Stimulated activated naive CD8-positive, alpha-beta T cell treated with anti-CD3 and anti-CD28 coated beads, Interleukin-15, Interleukin-2, amounts not matched to agents 100 ng/mL and 50 ng/mL, for 24 hours (primary cell): ENCODE results near the gene DOCK4.

ENCODE experiments used
- H3K27ac Mint-ChIP-seq: one replicate; pipeline ENCODE4 v1.8.0; 2021; ENCODE audit warnings: mild to moderate bottlenecking, mixed read lengths
- H3K27me3 Mint-ChIP-seq: one replicate; pipeline ENCODE4 v1.8.0; 2021; ENCODE audit warnings: mixed read lengths
- H3K36me3 Mint-ChIP-seq: one replicate; pipeline ENCODE4 v1.8.0; 2021; ENCODE audit warnings: low read depth, mixed read lengths
- H3K4me1 Mint-ChIP-seq: one replicate; pipeline ENCODE4 v1.8.0; 2021; ENCODE audit warnings: low read depth, mixed read lengths
- H3K4me3 Mint-ChIP-seq: one replicate; pipeline ENCODE4 v1.8.0; 2021; ENCODE audit warnings: mild to moderate bottlenecking, mixed read lengths
- H3K9me3 Mint-ChIP-seq: one replicate; pipeline ENCODE4 v1.8.0; 2021; ENCODE audit warnings: mixed read lengths

The DOCK4 gene

DNA sequence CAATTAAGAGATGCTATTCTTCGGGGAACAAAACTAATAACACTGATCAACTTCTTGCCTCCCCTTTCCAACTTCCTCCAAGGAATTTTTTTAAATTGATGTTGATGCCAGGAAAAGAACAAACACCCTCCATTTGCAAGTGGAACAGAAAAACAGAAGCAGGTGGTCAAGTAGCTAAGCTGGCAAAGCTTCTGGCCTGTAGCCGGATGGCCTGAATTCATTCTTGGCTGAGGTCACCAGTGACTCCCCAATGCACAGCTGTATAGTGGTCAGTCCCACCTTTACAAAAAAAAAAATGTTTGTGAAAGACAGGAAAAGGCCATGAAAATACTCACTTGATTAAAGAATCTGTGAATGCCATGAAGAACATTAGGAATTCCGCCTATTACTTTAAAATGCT lies 39.1 kb downstream of the DOCK4 start:
- H3K27ac Mint-ChIP-seq = no peak overlapping the region
- no peaks in the 10 kb centered on the region for H3K36me3 Mint-ChIP-seq
- H3K27me3 Mint-ChIP-seq = peaks cover 19% of the 10 kb centered on the region
- no peak overlapping the region for H3K4me3 Mint-ChIP-seq
- H3K4me1 Mint-ChIP-seq = no peaks in the 10 kb centered on the region
- H3K9me3 Mint-ChIP-seq = no peaks in the 10 kb centered on the region

DNA sequence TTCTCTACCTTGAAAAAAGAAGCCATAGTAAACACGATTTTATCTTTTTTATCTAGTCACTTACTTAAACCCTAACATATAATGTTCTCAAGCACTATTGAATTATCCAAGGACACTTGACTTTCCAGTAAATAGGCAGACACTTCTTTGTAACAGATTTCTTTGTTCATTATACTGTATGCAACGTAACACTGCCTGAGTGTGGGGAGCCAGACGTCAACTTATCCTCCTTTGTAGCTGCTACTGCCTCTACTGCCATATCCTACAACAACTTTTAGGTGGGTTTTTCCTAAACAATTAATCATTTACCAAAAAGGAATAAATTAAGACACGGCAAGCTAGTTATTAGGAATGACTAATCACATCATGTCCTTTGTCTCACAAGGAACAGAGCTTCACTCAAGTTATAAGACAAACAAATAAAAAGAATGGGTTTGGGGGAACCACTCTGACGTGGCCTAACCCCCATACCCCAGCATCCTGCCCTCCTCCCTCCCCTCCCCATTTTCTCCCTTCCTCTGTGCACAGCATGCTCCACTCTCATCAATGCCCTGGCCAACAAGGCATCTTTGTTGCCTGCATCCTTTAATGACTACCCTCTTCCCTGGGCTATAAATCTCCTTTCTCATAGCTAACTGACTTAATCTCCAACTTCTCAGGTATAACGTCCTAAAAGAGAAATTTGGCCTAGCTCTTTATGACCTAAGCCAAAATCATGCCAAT lies 43.3 kb downstream of the DOCK4 start:
- H3K27ac Mint-ChIP-seq = no peak overlapping the region
- H3K9me3 Mint-ChIP-seq = no peaks in the 10 kb centered on the region
- no peak overlapping the region for H3K4me3 Mint-ChIP-seq
- no peaks in the 10 kb centered on the region for H3K36me3 Mint-ChIP-seq
- peaks cover 3% of the 10 kb centered on the region for H3K27me3 Mint-ChIP-seq
- no peaks in the 10 kb centered on the region for H3K4me1 Mint-ChIP-seq

DNA sequence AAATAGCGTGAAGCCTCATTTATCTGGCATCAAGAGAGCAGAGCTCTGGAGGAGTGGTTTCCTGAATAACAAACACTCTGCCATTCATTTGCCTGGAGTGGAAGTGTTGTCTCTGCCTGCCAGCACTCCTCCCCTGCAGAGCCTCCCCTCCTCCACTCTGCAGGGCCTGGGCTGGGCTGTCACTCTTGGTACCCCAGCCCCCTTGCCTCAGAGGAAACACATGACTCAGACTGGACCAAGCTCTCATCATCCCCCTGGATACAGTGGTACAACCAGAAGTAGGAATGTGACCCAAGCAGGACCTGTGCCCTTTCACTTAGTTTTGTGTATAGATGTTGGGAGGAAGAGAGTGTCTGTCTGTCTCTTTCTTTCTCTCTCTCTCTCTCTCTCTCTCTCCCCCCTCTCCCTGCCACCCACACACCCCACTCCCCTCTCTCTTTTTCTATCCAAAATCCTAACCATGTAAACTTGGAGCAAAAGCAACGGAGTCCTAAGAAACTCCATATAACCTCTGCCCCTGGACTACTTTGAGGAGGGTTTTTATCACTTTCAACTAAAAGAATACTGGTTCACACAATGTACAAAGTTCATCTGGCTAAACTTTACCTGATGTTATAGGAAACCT lies 43.9 kb downstream of the DOCK4 start:
- H3K27me3 Mint-ChIP-seq = peaks cover 3% of the 10 kb centered on the region

DNA sequence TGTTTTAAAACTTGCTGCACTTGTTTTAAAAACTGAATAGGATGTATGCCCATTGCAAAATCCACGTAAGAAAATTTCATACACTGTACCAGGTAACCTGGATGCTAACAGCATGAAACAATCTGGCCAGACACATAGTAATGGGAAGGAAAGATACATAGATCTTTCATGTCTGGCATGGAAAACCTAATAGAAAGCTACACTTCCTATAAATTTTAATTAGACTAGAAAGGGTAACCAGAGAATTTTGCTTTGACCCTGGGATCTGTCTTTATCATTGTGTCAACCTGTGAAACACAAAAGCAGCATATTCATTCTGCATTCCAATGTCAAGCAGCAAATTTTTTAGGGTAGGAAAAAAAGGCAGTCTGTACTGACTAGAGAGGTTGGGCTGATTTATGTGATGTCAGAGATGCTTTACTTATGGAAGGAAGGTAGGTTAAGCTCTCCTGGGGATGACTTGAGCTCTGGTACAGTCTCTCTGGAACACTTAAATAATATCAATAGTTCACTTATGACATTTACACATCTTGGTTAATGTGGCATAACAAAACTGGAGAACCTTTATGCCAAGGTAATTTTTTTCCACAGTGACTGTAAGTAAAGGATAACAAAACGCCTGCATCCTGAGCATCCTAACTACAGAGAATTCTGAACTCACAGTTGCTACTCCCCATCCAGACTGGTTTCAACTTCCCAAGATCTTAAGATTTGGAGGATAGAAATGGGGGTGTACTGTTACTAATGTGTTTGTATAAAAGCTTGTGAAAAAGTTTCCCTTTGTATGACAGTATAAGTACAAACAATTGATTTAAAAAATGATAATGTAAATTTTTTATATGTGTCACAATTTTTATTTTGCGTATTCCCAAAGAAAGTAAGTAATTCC lies 44.7 kb downstream of the DOCK4 start:
- no peaks in the 10 kb centered on the region for H3K9me3 Mint-ChIP-seq
- no peaks in the 10 kb centered on the region for H3K4me1 Mint-ChIP-seq
- H3K27ac Mint-ChIP-seq = no peak overlapping the region
- peaks cover 7% of the 10 kb centered on the region for H3K27me3 Mint-ChIP-seq
- no peaks in the 10 kb centered on the region for H3K36me3 Mint-ChIP-seq
- no peak overlapping the region for H3K4me3 Mint-ChIP-seq

More for the DNA sequence above, 43.9 kb downstream of the DOCK4 start:
- Mint-ChIP-seq H3K4me3 (no peak overlapping the region), H3K4me1 (no peaks in the 10 kb centered on the region), H3K36me3 (no peaks in the 10 kb centered on the region), H3K27ac (no peak overlapping the region), H3K9me3 (no peaks in the 10 kb centered on the region)

DNA sequence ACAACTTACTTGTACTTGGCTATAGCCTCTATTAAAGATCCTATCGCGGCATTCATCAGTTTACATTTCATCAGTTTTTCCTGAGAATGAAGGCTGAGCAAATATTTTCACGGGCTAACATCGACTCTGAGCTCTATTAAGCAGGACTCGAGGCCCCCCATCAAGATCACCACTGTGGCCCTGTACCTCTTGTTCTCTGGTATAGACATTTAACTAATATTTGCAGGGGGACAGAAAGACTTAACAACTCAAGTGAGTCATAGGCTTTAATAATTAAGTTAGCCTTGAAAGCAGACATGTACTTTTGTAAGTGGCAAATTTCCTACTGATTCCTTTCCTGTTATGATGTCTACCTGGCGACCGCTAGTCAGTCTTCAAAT lies 45.4 kb downstream of the DOCK4 start:
- H3K4me1 Mint-ChIP-seq = no peaks in the 10 kb centered on the region
- no peaks in the 10 kb centered on the region for H3K9me3 Mint-ChIP-seq
- H3K36me3 Mint-ChIP-seq = no peaks in the 10 kb centered on the region
- H3K4me3 Mint-ChIP-seq = no peak overlapping the region
- H3K27me3 Mint-ChIP-seq = peaks cover 7% of the 10 kb centered on the region
- no peak overlapping the region for H3K27ac Mint-ChIP-seq

DNA sequence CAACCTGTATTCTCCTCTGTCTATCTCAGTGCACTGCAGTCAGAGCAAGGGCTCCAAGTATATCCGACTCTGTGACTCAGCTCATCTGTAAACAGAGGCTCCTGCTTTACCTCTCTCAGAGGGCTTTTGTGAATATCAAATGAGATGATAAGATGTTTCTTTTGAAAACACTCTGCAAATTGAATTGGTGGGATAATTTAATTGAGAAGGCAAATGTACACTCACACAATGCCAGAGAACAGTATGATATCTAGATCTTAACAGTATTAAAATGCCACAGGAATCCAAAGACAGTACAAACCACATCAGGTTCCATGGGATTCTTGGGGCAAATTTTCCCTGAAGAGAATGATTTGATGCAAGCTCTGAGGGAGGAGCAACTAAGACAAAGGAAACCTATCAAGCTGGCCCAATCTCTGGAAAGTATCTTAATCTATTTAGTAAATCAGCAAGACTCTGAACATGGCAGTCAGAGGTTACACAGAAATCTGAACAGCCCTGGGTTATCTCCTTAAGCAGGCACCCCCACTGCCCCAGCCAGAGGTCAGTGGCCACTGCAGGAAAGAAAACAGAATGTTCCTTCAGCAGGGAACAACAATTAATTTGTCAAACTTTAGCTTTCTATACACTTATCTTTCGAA lies 45.9 kb downstream of the DOCK4 start:
- H3K27me3 Mint-ChIP-seq = peaks cover 7% of the 10 kb centered on the region
- no peak overlapping the region for H3K27ac Mint-ChIP-seq
- H3K4me3 Mint-ChIP-seq = no peak overlapping the region
- no peaks in the 10 kb centered on the region for H3K9me3 Mint-ChIP-seq
- no peaks in the 10 kb centered on the region for H3K36me3 Mint-ChIP-seq
- H3K4me1 Mint-ChIP-seq = no peaks in the 10 kb centered on the region

DNA sequence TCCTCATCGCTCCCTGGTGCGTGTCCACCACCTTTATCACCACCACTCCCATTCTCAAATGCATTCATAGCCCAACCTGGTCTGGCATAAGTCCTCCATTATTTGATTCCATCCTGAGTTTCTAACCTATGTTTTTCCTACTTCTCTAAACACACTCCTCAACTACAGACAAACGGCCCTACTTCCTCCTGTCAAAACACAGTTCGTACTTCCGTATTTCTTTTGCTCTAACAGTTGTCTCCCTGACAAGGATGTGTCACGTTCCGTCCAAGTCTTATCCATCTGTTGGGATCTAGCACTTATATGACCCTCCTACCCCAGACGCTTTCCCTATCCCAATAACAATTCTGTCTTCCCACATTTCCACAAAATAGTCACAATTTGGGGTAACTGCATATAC lies 46.8 kb downstream of the DOCK4 start:
- Mint-ChIP-seq H3K27me3 (peaks cover 11% of the 10 kb centered on the region), H3K36me3 (no peaks in the 10 kb centered on the region), H3K27ac (no peak overlapping the region), H3K4me1 (no peaks in the 10 kb centered on the region), H3K9me3 (no peaks in the 10 kb centered on the region), H3K4me3 (no peak overlapping the region)

DNA sequence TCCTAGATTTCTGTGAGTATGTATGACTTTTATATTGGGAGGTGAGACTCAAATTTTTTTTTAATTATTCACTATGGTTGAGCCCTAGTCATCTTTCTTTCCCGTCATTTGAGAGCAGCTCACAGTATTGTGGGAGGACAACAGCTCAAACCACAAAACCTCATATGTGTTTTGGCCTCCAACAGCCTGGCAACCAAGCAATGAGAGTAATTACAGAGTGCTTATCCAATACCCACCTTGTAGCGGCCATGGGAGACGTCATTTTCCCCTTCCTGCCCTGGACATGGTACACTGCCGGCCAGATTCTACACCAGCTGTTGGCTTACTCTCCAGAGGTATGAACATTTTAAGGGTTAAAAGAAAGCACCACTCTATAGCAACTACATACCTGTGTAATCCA lies 49.1 kb downstream of the DOCK4 start:
- Mint-ChIP-seq H3K36me3 (no peaks in the 10 kb centered on the region), H3K27me3 (peaks cover 9% of the 10 kb centered on the region), H3K4me1 (no peaks in the 10 kb centered on the region), H3K4me3 (no peak overlapping the region), H3K9me3 (no peaks in the 10 kb centered on the region), H3K27ac (no peak overlapping the region)

DNA sequence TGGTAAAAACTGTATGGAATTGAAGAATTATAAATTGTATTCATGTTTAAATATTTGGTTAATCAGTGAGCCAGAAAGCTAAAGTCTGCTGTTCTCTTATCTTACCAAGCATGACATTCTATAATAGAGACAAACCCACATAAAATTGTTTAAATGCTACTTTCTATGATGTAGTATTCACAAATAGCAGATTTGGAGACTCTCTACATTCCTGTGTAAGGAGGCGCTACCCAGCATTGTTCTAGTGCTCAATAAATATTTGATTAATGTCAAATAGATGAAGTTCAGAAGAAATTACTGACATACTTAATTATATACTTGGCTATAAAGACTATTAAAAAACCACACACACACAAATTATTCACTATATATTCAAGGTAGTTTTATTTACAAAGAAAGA lies 49.8 kb downstream of the DOCK4 start:
- peaks cover 12% of the 10 kb centered on the region for H3K27me3 Mint-ChIP-seq

DNA sequence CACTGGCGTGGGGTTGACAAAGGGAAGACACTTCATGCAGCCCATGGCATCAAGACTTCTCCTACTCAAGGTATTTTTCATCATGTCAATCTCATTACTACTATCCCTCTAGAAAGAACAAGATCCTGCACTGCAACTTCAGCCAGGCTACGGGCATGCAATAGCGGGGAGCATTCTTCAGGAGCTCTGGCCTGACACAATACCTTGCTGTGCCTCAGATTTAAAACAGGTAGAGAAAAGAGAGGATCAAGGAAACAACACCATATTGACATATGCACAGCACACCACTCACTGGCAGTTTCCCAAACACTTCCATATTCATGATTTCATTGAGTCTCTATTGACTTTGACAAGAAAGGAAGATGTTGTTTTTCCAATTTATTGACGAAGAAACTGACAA lies 51.5 kb downstream of the DOCK4 start:
- Mint-ChIP-seq H3K27me3 (peaks cover 24% of the 10 kb centered on the region), H3K9me3 (no peaks in the 10 kb centered on the region), H3K36me3 (no peaks in the 10 kb centered on the region), H3K4me3 (no peak overlapping the region), H3K27ac (no peak overlapping the region), H3K4me1 (no peaks in the 10 kb centered on the region)

More for the DNA sequence above, 49.8 kb downstream of the DOCK4 start:
- H3K27ac Mint-ChIP-seq = no peak overlapping the region
- H3K4me3 Mint-ChIP-seq = no peak overlapping the region
- H3K36me3 Mint-ChIP-seq = no peaks in the 10 kb centered on the region
- H3K9me3 Mint-ChIP-seq = no peaks in the 10 kb centered on the region
- no peaks in the 10 kb centered on the region for H3K4me1 Mint-ChIP-seq

DNA sequence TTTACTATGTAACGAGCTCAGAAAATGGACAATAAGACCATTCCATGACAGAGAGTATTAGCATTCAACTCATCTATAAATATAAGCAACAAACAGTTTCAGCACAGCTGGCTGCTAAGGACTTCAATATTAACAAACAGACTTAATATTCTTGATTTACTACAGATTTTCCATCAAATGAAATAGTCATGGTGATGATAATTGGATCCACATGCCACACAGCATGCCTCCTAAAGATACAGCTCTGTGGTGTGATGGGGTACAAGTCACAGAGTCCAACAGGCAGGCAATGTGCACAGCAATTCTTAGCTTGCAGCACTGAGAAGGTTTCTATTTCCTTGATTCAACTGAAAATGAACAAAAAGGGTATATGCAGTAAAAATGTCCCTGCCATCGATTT lies 54.0 kb downstream of the DOCK4 start:
- no peaks in the 10 kb centered on the region for H3K36me3 Mint-ChIP-seq
- H3K27ac Mint-ChIP-seq = no peak overlapping the region
- H3K27me3 Mint-ChIP-seq = peaks cover 31% of the 10 kb centered on the region
- no peaks in the 10 kb centered on the region for H3K4me1 Mint-ChIP-seq
- no peak overlapping the region for H3K4me3 Mint-ChIP-seq
- no peaks in the 10 kb centered on the region for H3K9me3 Mint-ChIP-seq

DNA sequence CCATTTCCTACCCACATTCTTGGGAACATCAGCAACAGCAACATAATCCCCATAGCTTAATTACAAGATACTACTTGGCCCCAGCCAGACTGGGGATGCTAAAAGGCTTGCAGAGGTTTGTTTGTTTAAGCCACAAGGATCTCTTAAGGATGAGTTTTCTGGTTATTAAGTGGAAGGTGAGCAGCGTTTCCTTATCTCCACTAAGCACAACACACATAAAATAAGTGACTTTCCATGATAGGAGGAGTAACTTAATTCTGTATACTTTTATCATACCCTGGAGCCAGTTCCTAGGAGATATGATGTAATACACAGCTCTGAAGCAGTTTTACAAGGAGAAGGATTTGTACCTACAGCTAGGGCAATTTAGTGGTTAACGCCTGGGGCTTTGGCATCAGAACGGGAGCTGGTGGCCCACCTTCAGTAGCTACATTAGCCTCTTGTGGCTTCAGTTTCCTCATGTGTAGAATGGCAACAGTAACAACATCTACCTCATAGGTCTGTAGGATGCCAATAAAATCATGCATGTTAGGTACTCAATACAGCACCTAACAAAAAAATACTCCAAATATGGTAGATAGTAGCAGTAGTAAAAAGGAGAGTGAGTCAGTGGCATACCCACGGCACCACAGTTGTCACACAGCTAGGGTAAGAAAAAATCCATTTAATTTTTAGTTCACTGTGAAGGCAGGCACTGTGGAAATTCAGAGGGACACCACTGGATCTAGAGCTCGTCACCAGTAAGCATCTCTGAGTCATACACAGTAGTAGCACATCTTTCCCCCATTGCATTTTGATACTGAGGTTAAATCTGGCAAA lies 55.2 kb downstream of the DOCK4 start:
- H3K36me3 Mint-ChIP-seq = no peaks in the 10 kb centered on the region
- no peaks in the 10 kb centered on the region for H3K4me1 Mint-ChIP-seq
- H3K9me3 Mint-ChIP-seq = no peaks in the 10 kb centered on the region
- H3K4me3 Mint-ChIP-seq = no peak overlapping the region
- H3K27me3 Mint-ChIP-seq = peaks cover 27% of the 10 kb centered on the region
- no peak overlapping the region for H3K27ac Mint-ChIP-seq

DNA sequence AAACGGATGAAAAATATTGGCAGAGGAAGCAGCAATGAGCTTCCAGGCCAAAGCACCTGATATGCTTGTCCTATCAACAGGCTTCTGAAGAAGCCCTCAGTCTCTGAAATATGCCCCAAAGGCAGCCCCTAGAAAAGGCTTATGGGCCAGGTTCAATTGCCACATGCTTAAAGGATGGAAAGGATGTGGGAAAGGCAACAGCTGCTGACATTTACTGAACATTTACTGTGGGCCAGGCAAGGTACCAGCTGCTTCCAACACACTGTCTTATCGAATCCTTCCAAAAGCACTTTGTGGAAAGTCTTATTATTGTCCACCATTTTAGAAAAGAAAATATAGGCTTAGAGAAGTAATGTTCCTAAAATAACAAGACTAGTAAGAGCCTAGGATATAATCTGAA lies 56.5 kb downstream of the DOCK4 start:
- no peak overlapping the region for H3K4me3 Mint-ChIP-seq
- H3K9me3 Mint-ChIP-seq = no peaks in the 10 kb centered on the region
- H3K36me3 Mint-ChIP-seq = no peaks in the 10 kb centered on the region
- H3K27ac Mint-ChIP-seq = no peak overlapping the region
- H3K4me1 Mint-ChIP-seq = no peaks in the 10 kb centered on the region
- H3K27me3 Mint-ChIP-seq = peaks cover 26% of the 10 kb centered on the region

DNA sequence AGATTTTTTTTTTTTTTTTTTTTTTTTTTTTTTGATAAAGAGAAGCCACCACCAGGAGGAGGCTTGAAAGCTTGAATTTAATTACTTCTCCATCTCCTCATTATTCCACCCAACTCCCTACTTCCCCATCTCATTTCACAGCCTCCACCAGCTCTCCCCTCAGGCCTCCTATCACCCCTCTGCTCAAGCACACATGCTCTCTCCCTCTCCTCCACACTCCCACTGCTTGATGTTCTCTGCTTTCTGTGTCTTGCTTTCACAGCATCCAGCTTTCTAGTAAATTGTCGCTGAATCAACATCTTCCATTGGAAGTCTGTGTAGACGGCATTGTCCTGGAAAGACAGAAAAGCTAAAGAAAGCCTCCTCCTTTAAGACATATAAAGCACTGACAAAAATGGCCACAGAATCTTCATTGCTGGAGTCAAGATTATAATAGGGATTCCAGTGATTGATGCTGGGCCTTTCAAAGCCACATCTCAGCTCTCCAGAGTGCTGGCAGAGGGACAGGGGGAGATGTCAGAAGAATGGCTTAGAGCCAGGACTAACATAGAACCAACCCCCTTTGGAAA lies 58.3 kb downstream of the DOCK4 start:
- Mint-ChIP-seq H3K4me3 (no peak overlapping the region), H3K27ac (no peak overlapping the region), H3K36me3 (no peaks in the 10 kb centered on the region), H3K9me3 (no peaks in the 10 kb centered on the region), H3K27me3 (peaks cover 27% of the 10 kb centered on the region), H3K4me1 (no peaks in the 10 kb centered on the region)
